Cardiac muscle cell (in vitro differentiated cells and primary cell): ENCODE measurements around the gene RASD1. TPM values are rescaled to one million over a fixed set of nuclear protein-coding genes. Genes with fewer than 3 reads are reported as not detected.
A peak's percentile ranks its signal among the peaks of the same experiment; 100 is the strongest.

Source experiments
- DNase-seq, 2 donors: peaks; one replicate each; pipeline versions ENCODE4 v3.0.0 to v3.0.0-alpha.2; 2010 to 2017; ENCODE audit warnings: low read depth in 1 of 2, low spot score in 1 of 2
- H3K27ac ChIP-seq: fragments of 200-600 bp; sonication (generic); 2 replicates; pipeline ENCODE4 v1.5.1; 2016
- H3K27me3 ChIP-seq: fragments of 200-600 bp; sonication (generic); 2 replicates; pipeline ENCODE4 v1.6.0; 2016; ENCODE audit warnings: control low read depth
- H3K36me3 ChIP-seq: fragments of 200-600 bp; sonication (generic); 2 replicates; pipeline ENCODE4 v1.5.1; 2016; ENCODE audit warnings: control low read depth
- H3K4me1 ChIP-seq: fragments of 200-600 bp; sonication (generic); 2 replicates; pipeline ENCODE4 v1.8.1; 2017; ENCODE audit warnings: low read depth, mild to moderate bottlenecking, mixed run types
- H3K4me3 ChIP-seq: fragments of 200-600 bp; sonication (generic); 2 replicates; pipeline ENCODE4 v1.5.1; 2016; ENCODE audit warnings: mild to moderate bottlenecking
- H3K9me3 ChIP-seq: fragments of 200-600 bp; sonication (generic); 2 replicates; pipeline ENCODE4 v1.5.1; 2017; ENCODE audit warnings: low read depth, mild to moderate bottlenecking, control low read depth
- polyA plus RNA-seq: library from polyadenylated mRNA; unstranded; fragments of >200 nt; fragmentation: Nextera tagmentation; extraction: Ambion mirVana; gene quantifications from 2 replicates; pipeline ENCODE4 v1.2.1, GENCODE V29; 2016
- total RNA-seq: library from RNA; depleted of rRNA; stranded (reverse); fragments of >200 nt; gene quantifications from 2 replicates; pipeline ENCODE4 v1.2.3, GENCODE V29; 2016
- TF ChIP-seq, protein P1 (sequence below): IDR thresholded peaks from 2 replicates; pipeline ENCODE4 v1.5.1; 2012; ENCODE audit warnings: low read depth, mild to moderate bottlenecking, low read length

RASD1 gene
- total and polyA plus RNA-seq, 2 experiments from 2014 or later: 24.3 to 28.4 TPM

GRCh38 chr17:17481860-17482259 is 14.3 kb downstream of the RASD1 start:
- H3K36me3 ChIP-seq: peaks cover 2% of the 10 kb centered on the region
- H3K27ac ChIP-seq: no peak overlapping the region
- peaks cover 6% of the 10 kb centered on the region for H3K4me1 ChIP-seq
- TF ChIP-seq, protein P1, sequence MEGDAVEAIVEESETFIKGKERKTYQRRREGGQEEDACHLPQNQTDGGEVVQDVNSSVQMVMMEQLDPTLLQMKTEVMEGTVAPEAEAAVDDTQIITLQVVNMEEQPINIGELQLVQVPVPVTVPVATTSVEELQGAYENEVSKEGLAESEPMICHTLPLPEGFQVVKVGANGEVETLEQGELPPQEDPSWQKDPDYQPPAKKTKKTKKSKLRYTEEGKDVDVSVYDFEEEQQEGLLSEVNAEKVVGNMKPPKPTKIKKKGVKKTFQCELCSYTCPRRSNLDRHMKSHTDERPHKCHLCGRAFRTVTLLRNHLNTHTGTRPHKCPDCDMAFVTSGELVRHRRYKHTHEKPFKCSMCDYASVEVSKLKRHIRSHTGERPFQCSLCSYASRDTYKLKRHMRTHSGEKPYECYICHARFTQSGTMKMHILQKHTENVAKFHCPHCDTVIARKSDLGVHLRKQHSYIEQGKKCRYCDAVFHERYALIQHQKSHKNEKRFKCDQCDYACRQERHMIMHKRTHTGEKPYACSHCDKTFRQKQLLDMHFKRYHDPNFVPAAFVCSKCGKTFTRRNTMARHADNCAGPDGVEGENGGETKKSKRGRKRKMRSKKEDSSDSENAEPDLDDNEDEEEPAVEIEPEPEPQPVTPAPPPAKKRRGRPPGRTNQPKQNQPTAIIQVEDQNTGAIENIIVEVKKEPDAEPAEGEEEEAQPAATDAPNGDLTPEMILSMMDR: no peak
- DNase-seq: no peak
- H3K9me3 ChIP-seq: no peaks in the 10 kb centered on the region
- H3K4me3 ChIP-seq: no peak overlapping the region
- H3K27me3 ChIP-seq: no peaks in the 10 kb centered on the region

- H3K4me1 ChIP-seq: peaks cover 6% of the 10 kb centered on the region
- H3K27ac ChIP-seq: no peak overlapping the region
- no peak for DNase-seq
- peaks cover 2% of the 10 kb centered on the region for H3K36me3 ChIP-seq
- TF ChIP-seq, protein P1: no peak
- no peak overlapping the region for H3K4me3 ChIP-seq
- no peaks in the 10 kb centered on the region for H3K9me3 ChIP-seq
- no peaks in the 10 kb centered on the region for H3K27me3 ChIP-seq
These were observed 15.5 kb downstream of the RASD1 start for GRCh38 chr17:17480593-17481148.

GRCh38 chr17:17479209-17479608 is 17.0 kb downstream of the RASD1 start:
- Histone ChIP-seq H3K36me3 (peaks cover 2% of the 10 kb centered on the region), H3K9me3 (no peaks in the 10 kb centered on the region), H3K4me1 (peaks cover 6% of the 10 kb centered on the region), H3K27me3 (no peaks in the 10 kb centered on the region), H3K4me3 (no peak overlapping the region), H3K27ac (no peak overlapping the region)
- DNase-seq: no peak
- TF ChIP-seq, protein P1: no peak

DNA sequence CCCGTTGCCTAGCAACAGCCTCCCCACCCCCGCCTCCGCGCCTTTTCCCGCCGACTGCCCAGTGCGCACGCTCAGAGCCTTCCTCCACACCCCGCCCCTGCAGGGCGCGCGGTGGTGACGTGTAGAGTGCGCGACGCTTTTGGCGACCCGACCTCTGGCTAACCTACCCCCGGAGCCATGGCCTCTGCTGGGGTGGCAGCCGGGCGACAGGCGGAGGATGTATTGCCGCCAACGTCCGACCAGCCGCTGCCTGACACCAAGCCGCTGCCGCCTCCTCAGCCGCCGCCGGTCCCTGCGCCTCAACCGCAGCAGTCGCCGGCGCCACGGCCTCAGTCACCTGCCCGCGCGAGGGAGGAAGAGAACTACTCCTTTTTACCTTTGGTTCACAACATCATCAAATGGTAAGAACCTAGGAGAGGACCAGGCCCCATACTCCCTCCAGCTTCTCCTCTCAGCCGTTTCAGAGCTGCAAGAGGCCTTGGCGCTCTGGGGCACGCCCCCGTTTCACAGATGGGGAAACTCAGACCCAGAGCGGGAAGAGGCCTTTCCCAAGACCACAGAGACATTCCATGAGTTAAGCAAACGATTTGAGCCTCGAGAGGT is 19.2 kb downstream of the RASD1 start, which contains the start of gene MED9:
TSS of gene MED9 (plus strand) at position 136 of the 603 bp plus-strand sequence. CDS start at position 178, 42 bp downstream.
- Histone ChIP-seq H3K27me3 (peaks cover 15% of the 10 kb centered on the region), H3K9me3 (no peaks in the 10 kb centered on the region), H3K36me3 (peaks cover 2% of the 10 kb centered on the region), H3K4me1 (peaks cover 6% of the 10 kb centered on the region), H3K27ac (peak within 1 kb of the TSS; percentile 96), H3K4me3 (peak within 1 kb of the TSS; percentile 95)
- TF ChIP-seq, protein P1: no peak
- DNase-seq: peak; percentile 94

DNA sequence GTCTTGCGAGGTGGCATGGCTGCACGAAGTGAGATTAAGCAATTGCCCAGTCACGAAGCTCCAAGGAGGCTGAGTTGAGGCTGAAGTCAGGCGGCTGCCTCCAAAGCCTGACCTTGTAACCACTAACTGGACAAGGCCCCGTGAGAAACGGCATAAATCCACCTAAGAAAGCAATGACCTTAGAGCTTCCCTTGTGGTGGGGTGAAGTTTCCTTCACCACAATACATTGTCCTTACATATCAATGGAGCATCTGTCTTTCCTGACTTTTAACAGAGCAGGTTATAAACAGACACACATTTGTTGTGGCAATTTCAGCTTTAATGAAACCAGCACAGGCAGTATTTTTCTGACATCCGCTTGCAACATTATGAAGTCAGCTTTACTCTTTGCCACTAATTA is 21.9 kb downstream of the RASD1 start:
- H3K9me3 ChIP-seq: no peaks in the 10 kb centered on the region
- DNase-seq: no peak
- H3K27me3 ChIP-seq: peaks cover 22% of the 10 kb centered on the region
- H3K4me1 ChIP-seq: peaks cover 6% of the 10 kb centered on the region
- no peak overlapping the region for H3K27ac ChIP-seq
- no peaks in the 10 kb centered on the region for H3K36me3 ChIP-seq
- H3K4me3 ChIP-seq: no peak overlapping the region
- TF ChIP-seq, protein P1: no peak
